Cerebellar nuclear complex (tissue), 1 donor: ENCODE measurements around the gene TIGD4.

Experiments
- DNase-seq, 2 experiments: peaks; one replicate each; lab custom pipeline; 2025; lab: John Stamatoyannopoulos, UW

Gene TIGD4

DNA sequence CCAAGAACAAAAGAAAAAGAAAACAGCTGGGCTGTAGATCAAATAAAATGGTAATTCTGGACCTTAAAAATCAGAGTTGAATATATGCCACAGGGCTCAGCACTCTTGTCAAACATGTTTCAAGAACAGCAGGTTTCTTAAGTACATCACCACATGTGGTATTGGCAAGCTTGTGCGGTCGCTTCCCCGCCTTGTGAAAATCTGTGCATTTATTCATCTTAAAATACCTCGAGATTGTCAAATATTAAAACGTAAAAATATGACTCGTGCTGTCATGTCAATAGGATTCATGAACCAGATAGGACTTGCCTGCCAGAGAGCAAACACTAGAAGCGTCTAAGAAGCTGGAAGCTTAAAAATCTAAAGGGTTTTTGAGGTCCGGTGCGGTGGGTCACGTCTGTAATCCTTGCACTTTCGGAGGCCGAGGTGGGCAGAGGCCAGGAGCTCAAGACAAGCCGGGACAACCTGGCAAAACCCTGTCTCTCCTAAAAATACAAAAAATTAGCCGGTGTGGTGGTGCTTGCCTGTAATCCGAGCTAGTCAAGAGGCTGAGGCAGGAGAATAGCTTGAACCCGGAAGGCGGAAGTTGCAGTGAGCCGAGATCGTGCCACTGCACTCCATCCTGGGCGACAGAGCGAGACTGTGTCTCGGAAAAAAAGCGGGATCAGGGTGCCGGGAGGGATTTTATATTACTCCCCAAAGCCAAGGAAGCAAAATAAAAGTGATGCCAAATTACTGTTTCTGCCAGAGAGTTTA lies 59.6 kb downstream of the TIGD4 start:
- no peak for DNase-seq
